ENCODE measurements around the gene GALM. TPM values are rescaled to one million over a fixed set of nuclear protein-coding genes. Genes with fewer than 3 reads are reported as not detected.

The GALM gene
- total and polyA plus RNA-seq, 2 of the 13 experiments (the other 11 are each of a cell fraction or from before 2014, with no cell fraction given): 65.5 to 90.0 TPM

- TF ChIP-seq LRRFIP1 (CRISPR knock-in tag; conservative IDR thresholded peaks at IDR 0.05) (peak; percentile 50; the same call in 1 of the 2 replicates), SMARCC2 (IDR thresholded peaks at IDR 0.05) (no peak), AFF4 (CRISPR knock-in tag; IDR thresholded peaks at IDR 0.05) (peak; percentile 95), MATR3 (CRISPR knock-in tag; IDR thresholded peaks at IDR 0.05) (no peak), FLYWCH1 (CRISPR knock-in tag; IDR thresholded peaks at IDR 0.05) (peak; percentile 94; the same call in 1 of the 2 replicates), HIC2 (CRISPR knock-in tag; IDR thresholded peaks at IDR 0.05; ENCODE audit: low read depth) (no peak; the same call in 1 of the 2 replicates), ZNF563 (CRISPR knock-in tag; IDR thresholded peaks at IDR 0.05) (peak; percentile 92), NFIB (CRISPR knock-in tag; IDR thresholded peaks at IDR 0.05; ENCODE audit: borderline replicate concordance) (no peak), SALL2 (CRISPR knock-in tag; IDR thresholded peaks at IDR 0.05) (peak; percentile 75), MIER3 (CRISPR knock-in tag; IDR thresholded peaks at IDR 0.05; ENCODE audit: borderline replicate concordance) (peak; percentile 86), GPN1 (CRISPR knock-in tag; IDR thresholded peaks at IDR 0.05; ENCODE audit: borderline replicate concordance) (no peak), USF2 (IDR thresholded peaks at IDR 0.05; ENCODE audit: low read depth, low read length) (no peak), USF2 (CRISPR knock-in tag; IDR thresholded peaks at IDR 0.05; ENCODE audit: borderline replicate concordance) (no peak), NONO (IDR thresholded peaks at IDR 0.05) (no peak), NONO (CRISPR knock-in tag; conservative IDR thresholded peaks at IDR 0.05) (peak; percentile 99), ZNF274 (CRISPR knock-in tag; IDR thresholded peaks at IDR 0.05) (peak; percentile 97), ZNF331 (CRISPR knock-in tag; IDR thresholded peaks at IDR 0.05) (peak; percentile 81), ZNF614 (CRISPR knock-in tag; IDR thresholded peaks at IDR 0.05; ENCODE audit: borderline replicate concordance) (peak; percentile 91), GABPB1 (CRISPR knock-in tag; IDR thresholded peaks at IDR 0.05) (peak; percentile 85), ZNF776 (CRISPR knock-in tag; IDR thresholded peaks at IDR 0.05) (peak; percentile 95)
Measured at GRCh38 chr2:38750891-38751595, 85.1 kb downstream of the GALM start, which contains the start of gene SRSF7 (continued).

Measured in HepG2 (cell line).